ENCODE results near the gene NAV2.

The NAV2 gene

DNA sequence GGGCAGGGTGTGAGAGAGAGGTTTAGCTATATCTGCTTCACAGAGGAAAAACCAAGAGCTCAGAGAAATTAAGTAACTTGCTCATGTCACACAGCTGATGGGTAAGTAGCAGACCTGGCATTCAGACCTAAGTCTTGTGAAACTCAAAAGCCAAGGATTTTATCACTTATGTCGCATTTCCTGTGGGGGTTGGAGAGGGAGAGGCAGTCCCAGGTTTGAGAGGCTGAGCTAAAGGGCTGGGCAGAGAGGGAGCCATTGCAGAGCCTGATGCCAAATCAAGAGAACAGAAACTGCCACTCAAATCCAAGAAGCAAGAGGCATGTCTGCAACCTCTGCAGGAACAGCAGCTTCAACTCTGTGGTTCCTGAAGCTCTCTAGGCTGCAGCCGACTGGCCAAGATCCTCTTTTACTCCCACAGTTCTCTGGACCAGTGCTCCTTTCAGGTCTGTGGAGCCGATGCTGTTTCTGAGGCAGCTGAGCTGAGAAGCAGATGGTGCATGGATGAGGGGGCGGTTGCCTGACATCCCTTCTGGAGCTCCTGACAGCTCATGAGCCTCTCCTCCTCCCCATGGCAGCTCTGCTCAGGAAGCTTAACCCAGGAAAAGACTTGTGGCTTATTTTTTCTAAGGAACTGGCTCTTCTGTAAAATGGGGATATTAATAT, 47.6 kb upstream of the NAV2 start:
- Histone ChIP-seq H3K79me2 (ENCODE audit: insufficient read depth, low read length) (no peaks in the 10 kb centered on the region), H3K4me3 (ENCODE audit: low read depth in 1 of 2, low read length in 2 of 2) (no peak overlapping the region)
- DNase-seq = no peak

GRCh38 chr11:19666951-19667350, 45.7 kb upstream of the NAV2 start:
- Histone ChIP-seq H4K20me1 (ENCODE audit: insufficient read depth, low read length) (no peaks in the 10 kb centered on the region), H3K27ac (ENCODE audit: low read length) (no peak overlapping the region), H3K9me3 (ENCODE audit: insufficient read depth, low read length, severe bottlenecking) (no peaks in the 10 kb centered on the region), H3K4me2 (ENCODE audit: insufficient read depth, low read length) (no peak overlapping the region), H3K4me1 (ENCODE audit: insufficient read depth, low read length) (no peaks in the 10 kb centered on the region), H3K79me2 (ENCODE audit: insufficient read depth, low read length) (no peaks in the 10 kb centered on the region), H3K9ac (ENCODE audit: low read depth, low read length) (no peak overlapping the region), H2AFZ (ENCODE audit: low read depth, low read length) (no peak overlapping the region), H3K36me3 (ENCODE audit: insufficient read depth, low read length) (no peaks in the 10 kb centered on the region), H3K27me3 (ENCODE audit: insufficient read depth, low read length, poor library complexity) (peaks cover 17% of the 10 kb centered on the region), H3K4me3 (ENCODE audit: low read depth in 1 of 2, low read length in 2 of 2) (no peak overlapping the region)
- TF ChIP-seq CTCF (IDR thresholded peaks at IDR 0.05; ENCODE audit: borderline replicate concordance, extremely low read depth, low read length, poor library complexity, severe bottlenecking) (no peak), EZH2 (IDR thresholded peaks at IDR 0.05; ENCODE audit: borderline replicate concordance, low read depth, low read length, severe bottlenecking) (no peak)
- ATAC-seq (ENCODE audit: insufficient read depth, low read depth) = no peak
- no peak for DNase-seq

More for the DNA sequence above, 47.6 kb upstream of the NAV2 start:
- Histone ChIP-seq H3K9ac (ENCODE audit: low read depth, low read length) (no peak overlapping the region), H2AFZ (ENCODE audit: low read depth, low read length) (no peak overlapping the region), H3K27me3 (ENCODE audit: insufficient read depth, low read length, poor library complexity) (peaks cover 17% of the 10 kb centered on the region), H3K9me3 (ENCODE audit: insufficient read depth, low read length, severe bottlenecking) (no peaks in the 10 kb centered on the region), H3K36me3 (ENCODE audit: insufficient read depth, low read length) (no peaks in the 10 kb centered on the region), H3K4me2 (ENCODE audit: insufficient read depth, low read length) (no peak overlapping the region), H3K27ac (ENCODE audit: low read length) (no peak overlapping the region), H3K4me1 (ENCODE audit: insufficient read depth, low read length) (no peaks in the 10 kb centered on the region), H4K20me1 (ENCODE audit: insufficient read depth, low read length) (no peaks in the 10 kb centered on the region)
- no peak for ATAC-seq (ENCODE audit: insufficient read depth, low read depth)
- no peak for TF ChIP-seq CTCF (IDR thresholded peaks at IDR 0.05; ENCODE audit: borderline replicate concordance, extremely low read depth, low read length, poor library complexity, severe bottlenecking)
- no peak for TF ChIP-seq EZH2 (IDR thresholded peaks at IDR 0.05; ENCODE audit: borderline replicate concordance, low read depth, low read length, severe bottlenecking)

DNA sequence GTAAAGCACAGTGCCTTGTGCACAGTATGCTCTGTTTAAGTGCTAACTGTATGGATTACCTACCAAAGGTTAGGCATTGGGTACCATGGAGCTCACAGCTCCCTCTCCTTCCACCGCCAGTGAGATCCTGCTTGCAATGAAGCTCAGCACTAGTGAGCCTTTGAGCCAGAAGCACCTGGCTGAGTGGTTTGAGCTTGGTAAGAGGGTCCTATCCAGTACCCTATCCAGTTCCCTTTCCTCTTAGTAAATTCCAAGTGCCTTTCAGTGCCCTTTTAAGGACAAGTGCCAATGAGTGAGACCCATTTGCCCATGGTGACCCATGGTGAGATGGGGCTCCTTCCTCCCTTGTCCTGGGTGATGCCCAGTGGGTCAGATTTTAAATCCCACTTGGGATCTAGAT, 43.1 kb upstream of the NAV2 start:
- Histone ChIP-seq H3K4me3 (ENCODE audit: low read depth in 1 of 2, low read length in 2 of 2) (no peak overlapping the region), H3K4me2 (ENCODE audit: insufficient read depth, low read length) (no peak overlapping the region), H3K9me3 (ENCODE audit: insufficient read depth, low read length, severe bottlenecking) (no peaks in the 10 kb centered on the region), H2AFZ (ENCODE audit: low read depth, low read length) (no peak overlapping the region), H3K27ac (ENCODE audit: low read length) (no peak overlapping the region), H3K27me3 (ENCODE audit: insufficient read depth, low read length, poor library complexity) (peaks cover 7% of the 10 kb centered on the region), H4K20me1 (ENCODE audit: insufficient read depth, low read length) (no peaks in the 10 kb centered on the region), H3K4me1 (ENCODE audit: insufficient read depth, low read length) (no peaks in the 10 kb centered on the region), H3K79me2 (ENCODE audit: insufficient read depth, low read length) (no peaks in the 10 kb centered on the region), H3K36me3 (ENCODE audit: insufficient read depth, low read length) (no peaks in the 10 kb centered on the region), H3K9ac (ENCODE audit: low read depth, low read length) (no peak overlapping the region)
- DNase-seq = no peak
- TF ChIP-seq EZH2 (IDR thresholded peaks at IDR 0.05; ENCODE audit: borderline replicate concordance, low read depth, low read length, severe bottlenecking) = no peak
- no peak for TF ChIP-seq CTCF (IDR thresholded peaks at IDR 0.05; ENCODE audit: borderline replicate concordance, extremely low read depth, low read length, poor library complexity, severe bottlenecking)
- ATAC-seq (ENCODE audit: insufficient read depth, low read depth) = no peak

All from DND-41 (cell line).